ENCODE data around the gene LILRA1. TPM values are rescaled to one million over a fixed set of nuclear protein-coding genes. Genes with fewer than 3 reads are reported as not detected.
"Not testable (repeated sequence)": the region's sequence is repeated elsewhere in the genome, so short reads cannot be mapped to it uniquely, and the experiment has no call there.

Gene LILRA1
- total and polyA plus RNA-seq, 2 donors (not counting 1 experiment from before 2014, with no cell fraction given) = 1.5 TPM; not detected in 1

DNA sequence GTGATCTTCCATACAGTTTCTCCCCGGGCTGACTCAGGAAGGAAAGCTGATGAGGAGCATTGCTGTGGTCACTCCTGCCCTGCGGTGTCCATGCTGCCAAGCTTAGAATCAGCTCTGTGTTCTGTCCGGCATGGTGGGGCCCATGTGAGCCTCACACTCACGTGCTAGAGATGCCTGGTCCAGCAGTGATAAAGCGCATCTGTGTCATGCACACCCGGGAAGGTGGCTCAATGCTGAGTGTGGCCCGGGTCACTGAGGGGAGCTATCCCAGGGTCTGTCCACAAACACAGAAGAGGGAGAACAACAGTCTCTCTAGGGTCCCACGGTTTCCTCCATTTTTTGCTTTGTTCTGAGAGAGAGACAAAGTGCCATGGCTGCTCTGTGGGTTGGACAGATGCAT, 33.3 kb downstream of the LILRA1 start:
- Histone ChIP-seq H3K79me2 (ENCODE audit: control insufficient read depth, insufficient read depth, low read length) (peaks cover 93% of the 10 kb centered on the region), H3K4me3 (ENCODE audit: control extremely low read depth in 1 of 5, extremely low read depth in 1 of 5, insufficient read depth in 1 of 5, low read depth in 2 of 5, low read length in 4 of 5) (no peak overlapping the region), H3K4me2 (replicated peaks; ENCODE audit: low read depth, low read length, poor library complexity, severe bottlenecking) (no peak overlapping the region), H3K9ac (ENCODE audit: low read length) (no peak overlapping the region), H3K36me3 (replicated peaks in 1 of 2; ENCODE audit: control extremely low read depth in 1 of 2, control insufficient read depth in 1 of 2, extremely low read depth in 1 of 2, insufficient read depth in 2 of 2, low read length in 1 of 2) (peaks cover 3 to 33% of the 10 kb centered on the region in 2 experiments), H4K20me1 (ENCODE audit: control insufficient read depth, insufficient read depth, low read length, poor library complexity, severe bottlenecking) (peaks cover 28% of the 10 kb centered on the region), H3K27ac (ENCODE audit: low read length in 2 of 2) (peak overlapping the region in 1 of 2 donors; percentile 87), H2AFZ (ENCODE audit: insufficient read depth, low read depth, low read length, poor library complexity, severe bottlenecking) (no peak overlapping the region), H3K9me3 (ENCODE audit: control extremely low read depth in 1 of 3, control insufficient read depth in 2 of 3, insufficient read depth in 1 of 3, low read length in 2 of 3) (peaks cover 0 to 8% (median 0%) of the 10 kb centered on the region in 3 donors), H3K27me3 (replicated peaks in 1 of 4; ENCODE audit: control extremely low read depth in 1 of 4, control insufficient read depth in 3 of 4, insufficient read depth in 4 of 4, low read length in 3 of 4) (no peaks in the 10 kb centered on the region), H3K4me1 (ENCODE audit: control insufficient read depth in 2 of 2, insufficient read depth in 2 of 2, low read length in 2 of 2) (peaks cover 85 to 86% of the 10 kb centered on the region in 2 donors)
- TF ChIP-seq CTCF (IDR thresholded peaks at IDR 0.05) (no peak), EZH2 (IDR thresholded peaks at IDR 0.05; ENCODE audit: borderline replicate concordance, insufficient read depth, low read depth, low read length, poor library complexity, severe bottlenecking) (no peak)
- ChIA-PET POLR2A (interaction anchor here (1.5 kb wide), 1 partner anchor 10 kb away, joined by 4 read pairs; no protein-coding TSS in a partner anchor), CTCF (interaction anchor here (1.2 to 1.6 kb wide), 4 partner anchors 9 to 145 kb away, joined by 3 to 6 read pairs (median 4); no protein-coding TSS in a partner anchor)
- ATAC-seq (ENCODE audit: low read depth) (no peak), DNase-seq (no peak)
- 98% methylated on average over 8 of the region's 8 CpGs for WGBS (ENCODE audit: insufficient coverage)
- no peaks in the 10 kb centered on the region for H3K9me3 Mint-ChIP-seq (ENCODE audit: insufficient read depth)
- H3K27me3 Mint-ChIP-seq = no peaks in the 10 kb centered on the region
- H3K4me1 Mint-ChIP-seq = peaks cover 86% of the 10 kb centered on the region
- no peak overlapping the region for H3K4me3 Mint-ChIP-seq
- H3K27ac Mint-ChIP-seq = peak overlapping the region; percentile 92
- intact Hi-C loops (cut with micrococcal nuclease) = no loop called here

DNA sequence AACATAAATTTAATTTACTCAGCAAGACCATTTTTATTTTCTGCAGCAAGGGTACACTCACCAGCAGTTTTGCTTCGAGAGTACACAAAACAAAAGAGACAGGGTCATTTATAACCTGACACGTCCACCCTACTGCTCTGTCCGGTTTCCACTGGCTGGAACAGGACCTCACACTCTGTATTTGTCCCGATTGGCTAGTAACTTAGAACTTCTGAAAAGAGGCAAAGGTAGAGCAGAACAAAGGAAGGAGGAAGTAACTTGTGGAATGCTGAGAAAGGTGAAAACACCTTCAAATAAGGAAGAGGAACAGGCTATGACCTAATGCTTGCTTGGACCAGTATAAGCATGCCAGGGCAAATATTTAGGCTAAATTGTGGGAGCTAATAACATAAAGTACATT, 34.5 kb downstream of the LILRA1 start:
- H3K4me1 Mint-ChIP-seq = peaks cover 74% of the 10 kb centered on the region

DNA sequence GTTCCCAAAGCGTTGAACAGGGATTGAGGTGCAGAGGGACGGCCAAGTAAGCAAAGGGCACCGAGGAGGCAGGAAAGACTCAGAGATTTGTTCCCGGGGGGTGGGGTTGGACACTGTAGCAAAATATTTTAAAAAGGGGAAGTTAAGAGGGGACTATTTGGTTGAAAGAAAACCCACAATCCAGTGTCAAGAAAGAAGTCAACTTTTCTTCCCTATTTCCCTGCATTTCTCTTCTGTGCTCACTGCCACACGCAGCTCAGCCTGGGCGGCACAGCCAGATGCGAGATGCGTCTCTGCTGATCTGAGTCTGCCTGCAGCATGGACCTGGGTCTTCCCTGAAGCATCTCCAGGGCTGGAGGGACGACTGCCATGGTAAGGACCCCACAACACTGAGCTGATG, 36.8 kb downstream of the LILRA1 start, which contains the start of gene LILRB1:
TSS of gene LILRB1 (plus strand) at position 223 of the 400 bp plus-strand sequence. CDS start 590 bp downstream, outside the sequence.
- peak within 1 kb of the TSS; percentile 88 for H3K4me3 Mint-ChIP-seq
- CTCF ChIA-PET = interaction anchor here (1.0 to 2.1 kb wide), 2 partner anchors 10 to 22 kb away, joined by 3 to 6 read pairs; no protein-coding TSS in a partner anchor
- peak within 1 kb of the TSS; percentile 17 for H2AFZ ChIP-seq (ENCODE audit: insufficient read depth, low read depth, low read length, poor library complexity, severe bottlenecking)

More for the DNA sequence above, 34.5 kb downstream of the LILRA1 start:
- peak overlapping the region; percentile 92 for H3K27ac Mint-ChIP-seq
- DNase-seq; H3K9me3 ChIP-seq (ENCODE audit: control extremely low read depth in 1 of 3, control insufficient read depth in 2 of 3, insufficient read depth in 1 of 3, low read length in 2 of 3); H3K9ac ChIP-seq (ENCODE audit: low read length); intact Hi-C loops (cut with micrococcal nuclease); H3K9me3 Mint-ChIP-seq (ENCODE audit: insufficient read depth); H2AFZ ChIP-seq (ENCODE audit: insufficient read depth, low read depth, low read length, poor library complexity, severe bottlenecking); H3K4me3 ChIP-seq (ENCODE audit: control extremely low read depth in 1 of 5, extremely low read depth in 1 of 5, insufficient read depth in 1 of 5, low read depth in 2 of 5, low read length in 4 of 5); H3K27me3 Mint-ChIP-seq; H3K27me3 ChIP-seq (replicated peaks in 1 of 4; ENCODE audit: control extremely low read depth in 1 of 4, control insufficient read depth in 3 of 4, insufficient read depth in 4 of 4, low read length in 3 of 4); ATAC-seq (ENCODE audit: low read depth); POLR2A ChIA-PET: not testable (repeated sequence)
- Histone ChIP-seq H3K36me3 (replicated peaks in 1 of 2; ENCODE audit: control extremely low read depth in 1 of 2, control insufficient read depth in 1 of 2, extremely low read depth in 1 of 2, insufficient read depth in 2 of 2, low read length in 1 of 2) (peaks cover 3 to 44% of the 10 kb centered on the region in 2 experiments), H4K20me1 (ENCODE audit: control insufficient read depth, insufficient read depth, low read length, poor library complexity, severe bottlenecking) (peaks cover 39% of the 10 kb centered on the region), H3K4me2 (replicated peaks; ENCODE audit: low read depth, low read length, poor library complexity, severe bottlenecking) (peak overlapping the region; percentile 22), H3K27ac (ENCODE audit: low read length in 2 of 2) (peak overlapping the region; percentile 28 to 87), H3K4me1 (ENCODE audit: control insufficient read depth in 2 of 2, insufficient read depth in 2 of 2, low read length in 2 of 2) (peaks cover 75 to 78% of the 10 kb centered on the region in 2 donors), H3K79me2 (ENCODE audit: control insufficient read depth, insufficient read depth, low read length) (peaks cover 85% of the 10 kb centered on the region)
- 94% methylated on average over 4 of the region's 4 CpGs for WGBS (ENCODE audit: insufficient coverage)
- H3K4me3 Mint-ChIP-seq = peak overlapping the region; percentile 23
- CTCF ChIA-PET = interaction anchor here (1.1 to 1.6 kb wide), 3 partner anchors 26 to 146 kb away, joined by 3 to 6 read pairs (median 5); no protein-coding TSS in a partner anchor

More for the DNA sequence above, 36.8 kb downstream of the LILRA1 start, which contains the start of gene LILRB1:
- not testable (repeated sequence) for H3K9me3 ChIP-seq (ENCODE audit: control extremely low read depth in 1 of 3, control insufficient read depth in 2 of 3, insufficient read depth in 1 of 3, low read length in 2 of 3); H3K27me3 ChIP-seq (replicated peaks in 1 of 4; ENCODE audit: control extremely low read depth in 1 of 4, control insufficient read depth in 3 of 4, insufficient read depth in 4 of 4, low read length in 3 of 4); H3K9me3 Mint-ChIP-seq (ENCODE audit: insufficient read depth); H3K27me3 Mint-ChIP-seq
- Histone ChIP-seq H3K36me3 (replicated peaks in 1 of 2; ENCODE audit: control extremely low read depth in 1 of 2, control insufficient read depth in 1 of 2, extremely low read depth in 1 of 2, insufficient read depth in 2 of 2, low read length in 1 of 2) (peaks cover 3 to 63% of the 10 kb centered on the region in 2 experiments), H3K27ac (ENCODE audit: low read length in 2 of 2) (peak within 1 kb of the TSS; percentile 32 to 87), H3K4me1 (ENCODE audit: control insufficient read depth in 2 of 2, insufficient read depth in 2 of 2, low read length in 2 of 2) (peaks cover 59 to 60% of the 10 kb centered on the region in 2 donors), H3K4me2 (replicated peaks; ENCODE audit: low read depth, low read length, poor library complexity, severe bottlenecking) (peak within 1 kb of the TSS; percentile 79), H3K4me3 (ENCODE audit: control extremely low read depth in 1 of 5, extremely low read depth in 1 of 5, insufficient read depth in 1 of 5, low read depth in 2 of 5, low read length in 4 of 5) (peak within 1 kb of the TSS in 4 of 5 experiments; percentile 28 to 54 (median 34)), H4K20me1 (ENCODE audit: control insufficient read depth, insufficient read depth, low read length, poor library complexity, severe bottlenecking) (peaks cover 41% of the 10 kb centered on the region), H3K79me2 (ENCODE audit: control insufficient read depth, insufficient read depth, low read length) (peaks cover 69% of the 10 kb centered on the region), H3K9ac (ENCODE audit: low read length) (peak within 1 kb of the TSS; percentile 51)
- intact Hi-C loops (cut with micrococcal nuclease) = loop anchor here (2.0 kb wide), 1 partner anchor 13 kb away; no protein-coding TSS in a partner anchor
- 9% methylated on average over 8 of the region's 9 CpGs for WGBS (ENCODE audit: insufficient coverage)
- peaks cover 55% of the 10 kb centered on the region for H3K4me1 Mint-ChIP-seq
- DNase-seq (peak; percentile 58), ATAC-seq (ENCODE audit: low read depth) (peak; percentile 56)
- H3K27ac Mint-ChIP-seq = peak within 1 kb of the TSS; percentile 97
- POLR2A ChIA-PET = interaction anchor here (1.6 kb wide), 1 partner anchor 14 kb away, joined by 4 read pairs; no protein-coding TSS in a partner anchor
